Duodenal mucosa (tissue), 2 donors: ENCODE data around the gene GALNT10.

Experiments
- H3K27ac ChIP-seq: one replicate; pipeline ENCODE4 v1.7.0; 2013; ENCODE audit warnings: low read depth, low read length
- H3K27me3 ChIP-seq, 2 donors: one replicate each; pipeline ENCODE4 v1.7.0; 2013; ENCODE audit warnings: low read length in 2 of 2, control low read depth in 1 of 2; ENCODE audit not compliant: insufficient read depth in 2 of 2, control insufficient read depth in 1 of 2
- H3K36me3 ChIP-seq, 2 donors: one replicate each; pipeline ENCODE4 v1.7.0; 2013; ENCODE audit warnings: low read length in 2 of 2, control low read depth in 1 of 2; ENCODE audit not compliant: insufficient read depth in 2 of 2, control insufficient read depth in 1 of 2
- H3K4me1 ChIP-seq, 2 donors: one replicate each; pipeline ENCODE4 v1.7.0; 2013; ENCODE audit warnings: low read length in 2 of 2, control low read depth in 1 of 2; ENCODE audit not compliant: insufficient read depth in 2 of 2, control insufficient read depth in 1 of 2
- H3K4me3 ChIP-seq, 2 donors: one replicate each; pipeline ENCODE4 v1.7.0; 2013; ENCODE audit warnings: low read length in 2 of 2, low read depth in 1 of 2
- H3K9ac ChIP-seq, 2 donors: one replicate each; pipeline ENCODE4 v1.7.0; 2013; ENCODE audit warnings: low read length in 2 of 2, low read depth in 1 of 2
- H3K9me3 ChIP-seq, 2 donors: one replicate each; pipeline ENCODE4 v1.7.0; 2013; ENCODE audit warnings: low read length in 2 of 2, control low read depth in 1 of 2; ENCODE audit not compliant: control insufficient read depth in 1 of 2

GALNT10 gene

DNA sequence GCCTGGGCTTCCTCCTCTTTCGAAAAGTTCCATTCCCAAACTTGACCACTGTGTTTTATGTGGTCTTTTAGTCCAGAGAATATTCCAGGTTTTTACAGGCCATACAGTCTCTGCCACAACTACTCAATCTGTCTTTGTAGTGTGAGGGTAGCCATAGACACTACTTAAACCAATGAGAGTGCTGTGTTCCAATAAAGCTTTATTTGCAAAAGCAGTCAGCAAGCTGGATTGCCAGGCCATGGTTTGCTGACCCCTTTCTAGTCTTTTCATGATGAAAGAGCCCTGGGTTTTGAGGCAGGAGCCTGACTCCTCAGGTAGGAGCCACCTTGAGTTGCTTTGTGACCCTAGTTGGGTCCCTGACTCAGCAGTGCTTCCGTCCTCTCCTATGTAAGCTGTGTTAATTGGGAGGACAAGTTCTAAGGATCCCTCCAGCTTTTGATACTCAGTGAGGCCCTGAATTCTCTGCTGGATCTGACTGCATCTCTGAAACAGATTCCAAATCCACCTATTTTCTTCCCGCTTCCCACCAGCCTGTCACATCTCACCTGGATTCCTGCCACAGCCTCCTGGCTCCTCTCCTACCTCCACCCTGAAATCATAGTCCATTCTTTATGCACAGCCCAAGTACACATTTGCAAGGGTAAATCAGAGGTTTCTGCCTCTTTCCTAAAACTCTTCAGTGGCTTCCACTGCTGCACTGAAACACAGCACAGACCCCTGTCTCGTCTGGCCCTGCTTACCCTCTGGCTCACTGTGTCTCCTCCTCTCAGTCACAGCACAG, 13.5 kb downstream of the GALNT10 start:
- peaks cover 21 to 28% of the 10 kb centered on the region in 2 donors for H3K4me1 ChIP-seq

DNA sequence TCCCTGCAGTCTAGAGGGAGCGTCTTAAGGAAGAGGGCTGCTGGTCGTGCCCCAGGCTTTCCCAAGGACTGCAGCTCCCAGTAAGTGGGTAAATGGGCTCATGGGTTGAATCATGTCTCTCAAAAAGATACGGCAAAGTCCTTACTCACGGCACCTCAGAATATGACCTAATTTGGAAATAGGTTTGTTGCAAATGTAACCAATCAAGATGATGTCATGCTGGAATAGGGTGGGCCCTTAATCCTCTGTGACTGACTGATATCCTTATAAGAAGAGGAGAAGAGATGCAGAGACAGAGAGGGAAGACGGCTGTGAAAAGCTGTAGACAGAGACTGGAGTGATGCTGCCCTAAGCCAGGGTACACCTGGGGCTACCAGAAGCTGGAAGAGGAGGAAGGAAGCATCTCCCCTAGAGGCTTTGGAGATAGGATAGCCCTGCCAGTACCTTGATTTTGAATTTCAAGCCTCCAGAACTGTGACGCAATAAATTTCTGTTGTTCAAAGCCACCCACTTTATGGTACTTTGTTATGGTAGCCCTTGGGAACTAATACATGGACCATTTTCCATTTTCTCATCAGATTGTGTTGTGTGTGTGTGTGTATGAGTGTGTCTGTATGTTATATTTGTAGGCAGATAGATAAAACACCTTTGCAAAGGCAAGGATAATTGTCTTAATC, 15.0 kb downstream of the GALNT10 start:
- no peaks in the 10 kb centered on the region for H3K9me3 ChIP-seq
- H3K4me3 ChIP-seq = no peak overlapping the region
- H3K27me3 ChIP-seq = no peaks in the 10 kb centered on the region
- H3K4me1 ChIP-seq = peaks cover 17 to 18% of the 10 kb centered on the region in 2 donors
- peaks cover 0 to 8% of the 10 kb centered on the region in 2 donors for H3K36me3 ChIP-seq
- H3K9ac ChIP-seq = no peak overlapping the region
- H3K27ac ChIP-seq = no peak overlapping the region

More for the DNA sequence above, 13.5 kb downstream of the GALNT10 start:
- Histone ChIP-seq H3K27me3 (no peaks in the 10 kb centered on the region), H3K9me3 (no peaks in the 10 kb centered on the region), H3K27ac (no peak overlapping the region), H3K4me3 (no peak overlapping the region), H3K9ac (no peak overlapping the region), H3K36me3 (peaks cover 0 to 7% of the 10 kb centered on the region in 2 donors)

DNA sequence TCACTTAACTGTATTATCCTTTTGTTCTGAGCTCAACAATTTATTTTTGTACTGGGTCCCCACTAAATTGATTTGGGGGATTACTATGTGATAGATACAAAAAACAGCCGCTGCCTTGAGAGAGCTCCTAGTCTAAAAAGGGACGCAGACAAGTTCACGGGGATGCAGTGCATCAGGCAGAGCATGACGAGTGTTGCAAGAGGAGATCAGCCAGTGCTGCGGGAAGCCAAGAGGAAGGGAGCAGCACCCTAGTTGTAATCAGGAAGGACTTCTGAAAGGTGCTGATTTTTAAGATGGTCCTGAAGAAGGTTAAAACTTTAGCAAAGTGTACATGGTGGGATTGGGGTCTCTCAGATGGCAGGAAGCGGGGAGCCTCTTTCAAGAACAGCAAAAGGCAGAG, 15.8 kb downstream of the GALNT10 start:
- H3K4me3 ChIP-seq = no peak overlapping the region
- H3K9me3 ChIP-seq = no peaks in the 10 kb centered on the region
- H3K9ac ChIP-seq = no peak overlapping the region
- H3K27ac ChIP-seq = no peak overlapping the region
- H3K36me3 ChIP-seq = peaks cover 0 to 8% of the 10 kb centered on the region in 2 donors
- peaks cover 17 to 18% of the 10 kb centered on the region in 2 donors for H3K4me1 ChIP-seq
- no peaks in the 10 kb centered on the region for H3K27me3 ChIP-seq

DNA sequence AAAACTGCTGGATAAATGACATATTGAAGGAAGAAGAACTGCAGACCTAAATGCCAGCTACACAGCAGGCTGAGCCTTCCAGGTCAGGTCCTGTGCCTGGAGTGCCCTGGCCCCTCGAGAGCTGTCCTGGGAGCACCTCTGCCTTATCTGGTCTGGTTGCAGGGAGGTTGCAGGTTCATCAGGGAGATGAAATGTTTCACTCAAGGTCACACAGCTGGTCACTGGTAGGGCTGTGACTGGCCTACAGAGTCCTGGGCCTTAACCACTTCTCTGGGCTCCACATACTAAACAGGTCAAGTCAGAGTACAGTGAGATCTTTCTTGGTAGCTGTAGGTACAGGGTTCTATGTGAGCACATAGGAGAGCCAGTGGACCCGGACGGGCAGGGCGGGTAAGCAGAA, 16.7 kb downstream of the GALNT10 start:
- H3K4me1 ChIP-seq = peaks cover 14 to 16% of the 10 kb centered on the region in 2 donors
- H3K36me3 ChIP-seq = peaks cover 0 to 14% of the 10 kb centered on the region in 2 donors
- H3K4me3 ChIP-seq = no peak overlapping the region
- no peak overlapping the region for H3K9ac ChIP-seq
- H3K27me3 ChIP-seq = no peaks in the 10 kb centered on the region
- no peak overlapping the region for H3K27ac ChIP-seq
- H3K9me3 ChIP-seq = no peaks in the 10 kb centered on the region

DNA sequence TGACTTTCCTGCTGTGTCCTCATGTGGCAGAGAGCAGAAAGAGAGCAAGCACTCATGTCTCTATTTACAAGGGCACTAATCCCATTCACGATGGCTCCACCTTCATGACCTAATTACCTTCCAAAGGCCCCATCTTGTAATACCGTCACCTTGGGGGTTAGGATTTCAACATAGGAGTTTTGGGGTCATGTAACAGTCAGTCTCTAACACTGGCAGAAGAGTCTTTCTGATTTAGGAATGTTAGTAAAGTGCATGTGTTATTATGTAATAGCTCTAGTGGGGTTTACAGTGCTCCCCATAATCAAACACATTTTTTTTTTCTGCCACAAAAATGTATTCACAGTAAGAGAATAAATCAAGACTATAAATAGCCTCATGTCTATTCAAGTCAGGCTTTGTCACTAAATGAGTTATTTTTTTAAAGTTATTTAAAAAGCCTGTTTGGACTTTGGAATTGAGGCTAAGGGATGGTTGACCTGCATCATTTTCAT, 19.1 kb downstream of the GALNT10 start:
- H3K9me3 ChIP-seq = no peaks in the 10 kb centered on the region
- no peaks in the 10 kb centered on the region for H3K27me3 ChIP-seq
- no peak overlapping the region for H3K9ac ChIP-seq
- H3K36me3 ChIP-seq = peaks cover 0 to 14% of the 10 kb centered on the region in 2 donors
- H3K27ac ChIP-seq = no peak overlapping the region
- H3K4me1 ChIP-seq = peaks cover 0 to under 1% of the 10 kb centered on the region in 2 donors
- H3K4me3 ChIP-seq = no peak overlapping the region

DNA sequence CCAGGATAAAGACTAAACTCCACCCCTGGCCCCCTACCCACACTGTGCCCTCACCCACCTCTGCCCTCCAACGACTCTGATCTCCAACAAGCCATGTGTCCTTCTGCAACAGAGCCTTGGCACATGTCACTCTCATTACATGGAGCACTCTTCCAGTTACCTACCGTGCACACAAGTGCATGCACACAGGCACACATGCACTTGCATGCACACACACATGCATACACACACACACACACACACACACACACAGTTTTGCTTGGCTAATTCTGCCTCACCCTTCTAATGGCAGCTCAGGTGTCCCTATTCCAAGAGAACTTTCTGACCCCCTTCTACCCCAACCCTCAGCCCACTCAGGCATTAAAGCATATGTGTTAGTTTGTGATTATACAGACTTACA, 19.6 kb downstream of the GALNT10 start:
- Histone ChIP-seq H3K4me1 (no peaks in the 10 kb centered on the region), H3K9ac (no peak overlapping the region), H3K27me3 (no peaks in the 10 kb centered on the region), H3K4me3 (no peak overlapping the region), H3K9me3 (no peaks in the 10 kb centered on the region), H3K36me3 (peaks cover 0 to 14% of the 10 kb centered on the region in 2 donors), H3K27ac (no peak overlapping the region)

DNA sequence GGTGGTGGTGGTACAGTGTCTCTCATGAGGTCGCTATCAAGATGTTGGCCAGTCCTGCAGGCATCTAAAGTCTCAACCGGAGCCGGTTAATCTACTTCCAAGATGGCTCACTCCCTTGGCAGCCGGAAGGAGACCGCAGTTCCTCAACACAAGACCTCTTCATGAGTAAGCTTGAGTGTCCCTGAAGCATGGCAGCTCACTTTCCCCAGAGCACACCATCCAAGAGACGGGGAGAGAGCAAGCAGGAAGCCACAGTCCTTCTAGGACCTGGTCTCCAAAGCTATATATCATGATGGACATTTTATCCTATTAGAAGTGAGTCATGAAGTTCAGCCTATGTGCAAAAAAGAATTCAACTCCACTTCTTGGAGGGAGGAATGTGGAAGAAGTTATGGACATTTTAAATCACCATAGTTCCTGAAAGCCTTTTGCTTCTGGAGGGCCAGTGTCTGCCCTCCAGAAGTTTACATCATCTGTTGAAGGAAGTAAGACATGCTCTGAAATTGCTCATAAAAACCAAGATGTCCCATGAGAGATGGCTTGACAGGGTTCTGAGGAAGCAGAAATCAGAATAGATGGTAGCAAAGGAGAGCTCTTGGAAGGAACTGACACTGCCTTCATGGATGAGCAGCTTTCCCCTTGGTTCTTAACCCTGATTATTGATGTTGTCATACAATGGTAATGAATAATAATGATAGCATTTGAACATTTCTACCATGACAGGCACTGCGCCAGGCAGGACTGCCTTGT, 21.3 kb downstream of the GALNT10 start:
- Histone ChIP-seq H3K27ac (no peak overlapping the region), H3K36me3 (peaks cover 0 to 14% of the 10 kb centered on the region in 2 donors), H3K4me1 (no peaks in the 10 kb centered on the region), H3K4me3 (no peak overlapping the region), H3K27me3 (no peaks in the 10 kb centered on the region), H3K9me3 (no peaks in the 10 kb centered on the region), H3K9ac (no peak overlapping the region)

DNA sequence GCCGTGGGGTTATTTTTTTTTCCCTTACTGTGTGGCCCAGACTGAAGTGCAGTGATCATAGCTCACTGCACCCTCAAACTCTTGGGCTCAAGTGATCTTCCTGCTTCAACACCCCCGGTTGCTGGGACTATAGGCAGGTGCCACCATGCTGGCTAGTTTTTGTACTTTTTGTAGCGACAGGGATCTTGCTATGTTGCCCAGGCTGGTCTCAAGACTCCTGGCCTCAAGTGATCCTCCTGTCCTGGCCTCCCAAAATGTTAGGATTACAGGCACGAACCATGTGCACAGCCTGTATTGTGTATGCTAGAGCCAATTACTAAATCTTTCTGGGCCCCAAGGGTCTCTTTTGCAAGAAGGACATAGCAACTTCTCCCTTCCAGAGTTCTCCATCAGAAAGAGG, 23.1 kb downstream of the GALNT10 start:
- Histone ChIP-seq H3K9me3 (no peaks in the 10 kb centered on the region), H3K27me3 (no peaks in the 10 kb centered on the region), H3K4me1 (no peaks in the 10 kb centered on the region), H3K36me3 (peaks cover 0 to 10% of the 10 kb centered on the region in 2 donors), H3K27ac (no peak overlapping the region), H3K9ac (no peak overlapping the region), H3K4me3 (no peak overlapping the region)

DNA sequence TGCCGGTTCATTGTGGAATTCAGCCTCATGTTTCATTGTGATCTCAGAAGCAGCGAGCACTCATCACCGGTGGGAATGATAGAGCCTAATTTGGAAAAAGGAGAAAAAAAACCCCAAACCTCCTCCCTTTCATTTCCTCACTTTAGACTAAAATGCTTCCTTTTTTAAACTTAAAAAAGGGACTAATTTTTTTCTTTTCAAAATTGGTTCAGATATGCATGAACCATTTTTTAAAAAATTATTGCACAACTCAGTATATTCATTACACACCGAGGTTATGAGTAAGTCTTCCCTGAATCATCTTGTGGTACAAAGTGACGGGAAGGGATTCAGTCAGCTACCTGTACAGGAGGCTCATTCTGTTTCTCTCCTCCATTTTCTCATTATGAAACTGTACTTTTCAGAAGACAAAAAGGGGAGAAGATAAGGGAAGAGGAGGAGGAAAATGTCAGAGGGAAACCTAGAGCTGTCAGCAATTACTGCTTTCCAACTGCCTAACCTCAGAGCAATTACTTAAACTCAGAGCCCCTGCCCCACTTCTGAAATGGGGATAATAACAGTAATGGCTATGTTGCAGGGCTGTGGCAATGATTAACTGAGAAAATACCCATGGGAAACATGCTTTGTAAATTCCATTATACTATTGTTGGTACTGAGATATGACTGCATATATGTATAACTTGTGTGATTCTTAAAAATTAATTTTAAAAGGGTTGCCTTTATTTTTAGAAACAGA, 24.0 kb downstream of the GALNT10 start:
- peaks cover 0 to 10% of the 10 kb centered on the region in 2 donors for H3K36me3 ChIP-seq
- H3K27ac ChIP-seq = no peak overlapping the region
- no peaks in the 10 kb centered on the region for H3K9me3 ChIP-seq
- H3K4me1 ChIP-seq = no peaks in the 10 kb centered on the region
- H3K27me3 ChIP-seq = no peaks in the 10 kb centered on the region
- H3K9ac ChIP-seq = no peak overlapping the region
- H3K4me3 ChIP-seq = no peak overlapping the region
